ENCODE data around the gene SOCS3. TPM values are rescaled to one million over a fixed set of nuclear protein-coding genes. Genes with fewer than 3 reads are reported as not detected.
A peak's percentile ranks its signal among the peaks of the same experiment; 100 is the strongest.

SOCS3 gene
- total RNA-seq, 2 donors from 2014 or later: 15.1 to 78.1 TPM

DNA sequence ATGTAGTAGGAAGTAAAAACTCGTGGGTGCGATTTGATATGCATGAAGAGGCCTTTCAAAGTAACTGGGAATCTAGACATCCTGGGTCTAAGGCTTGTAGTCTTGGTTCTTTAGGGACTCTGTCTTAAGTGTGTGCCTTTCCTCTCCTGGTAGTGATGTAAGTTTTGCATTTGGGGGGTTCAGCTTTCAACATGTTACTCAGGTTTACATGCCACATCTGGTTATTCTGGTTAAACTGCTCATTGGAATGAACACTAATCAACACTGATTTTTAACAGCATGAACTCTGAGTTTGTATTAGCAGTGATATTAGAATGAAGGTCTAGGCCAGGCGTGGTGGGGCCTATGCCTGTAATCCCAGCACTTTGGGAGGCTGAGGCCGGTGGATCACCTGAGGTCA lies 33.7 kb upstream of the SOCS3 start:
- intact Hi-C loops (cut with DNase I): no loop called here
- no peak for DNase-seq
- no peak for ATAC-seq

- intact Hi-C loops (cut with DNase I): no loop called here
- DNase-seq (no peak), ATAC-seq (no peak)
Observed at GRCh38 chr17:78392295-78392694, 32.4 kb upstream of the SOCS3 start.

- no peak for ATAC-seq
- intact Hi-C loops (cut with DNase I): no loop called here
- DNase-seq: no peak
Observed at GRCh38 chr17:78391843-78392242, 32.0 kb upstream of the SOCS3 start.

- ATAC-seq: no peak
- no peak for DNase-seq
- intact Hi-C loops (cut with DNase I): no loop called here
Observed at GRCh38 chr17:78391051-78391431, 31.2 kb upstream of the SOCS3 start.

DNA sequence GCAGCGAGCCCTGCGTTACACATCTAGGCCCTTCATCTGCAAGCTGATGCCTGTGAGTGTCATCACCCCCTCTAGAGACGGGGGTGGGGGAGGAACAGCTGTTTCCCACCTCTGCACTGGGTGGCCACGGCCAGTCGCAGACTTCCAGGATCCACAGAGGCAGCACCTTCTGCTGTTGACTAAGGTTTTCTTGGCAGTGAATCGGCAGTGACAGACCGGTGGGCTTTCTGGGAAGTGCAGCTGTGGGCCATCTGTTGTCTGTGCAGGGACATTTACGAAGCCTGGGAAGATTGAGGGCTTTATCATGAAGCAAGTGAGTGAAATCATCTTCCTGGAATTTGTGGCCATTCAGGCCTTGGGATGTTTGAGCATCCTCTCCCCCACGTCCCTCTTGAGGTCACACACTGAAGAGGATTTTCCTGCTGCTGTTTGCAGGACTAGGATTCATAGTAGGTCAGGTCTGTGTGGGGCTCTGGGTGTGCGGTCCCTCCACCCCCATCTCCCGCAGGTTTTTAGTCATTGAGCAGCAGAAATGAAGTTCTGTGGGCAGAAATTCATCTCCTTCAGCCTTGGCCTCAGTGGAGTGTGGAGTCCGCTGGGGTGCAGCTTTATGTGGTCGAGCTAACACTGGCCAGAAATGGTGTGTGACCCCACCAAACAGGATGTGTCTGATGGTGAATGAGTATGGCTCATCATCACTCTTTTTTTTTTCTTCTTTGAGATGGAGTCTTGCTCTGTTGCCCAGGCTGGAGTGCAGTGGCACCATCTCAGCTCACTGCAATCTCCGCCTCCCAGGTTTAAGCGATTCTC lies 30.6 kb upstream of the SOCS3 start:
- DNase-seq: no peak
- intact Hi-C loops (cut with DNase I): no loop called here
- peak in 1 of 2 donors; percentile 48 for ATAC-seq

DNA sequence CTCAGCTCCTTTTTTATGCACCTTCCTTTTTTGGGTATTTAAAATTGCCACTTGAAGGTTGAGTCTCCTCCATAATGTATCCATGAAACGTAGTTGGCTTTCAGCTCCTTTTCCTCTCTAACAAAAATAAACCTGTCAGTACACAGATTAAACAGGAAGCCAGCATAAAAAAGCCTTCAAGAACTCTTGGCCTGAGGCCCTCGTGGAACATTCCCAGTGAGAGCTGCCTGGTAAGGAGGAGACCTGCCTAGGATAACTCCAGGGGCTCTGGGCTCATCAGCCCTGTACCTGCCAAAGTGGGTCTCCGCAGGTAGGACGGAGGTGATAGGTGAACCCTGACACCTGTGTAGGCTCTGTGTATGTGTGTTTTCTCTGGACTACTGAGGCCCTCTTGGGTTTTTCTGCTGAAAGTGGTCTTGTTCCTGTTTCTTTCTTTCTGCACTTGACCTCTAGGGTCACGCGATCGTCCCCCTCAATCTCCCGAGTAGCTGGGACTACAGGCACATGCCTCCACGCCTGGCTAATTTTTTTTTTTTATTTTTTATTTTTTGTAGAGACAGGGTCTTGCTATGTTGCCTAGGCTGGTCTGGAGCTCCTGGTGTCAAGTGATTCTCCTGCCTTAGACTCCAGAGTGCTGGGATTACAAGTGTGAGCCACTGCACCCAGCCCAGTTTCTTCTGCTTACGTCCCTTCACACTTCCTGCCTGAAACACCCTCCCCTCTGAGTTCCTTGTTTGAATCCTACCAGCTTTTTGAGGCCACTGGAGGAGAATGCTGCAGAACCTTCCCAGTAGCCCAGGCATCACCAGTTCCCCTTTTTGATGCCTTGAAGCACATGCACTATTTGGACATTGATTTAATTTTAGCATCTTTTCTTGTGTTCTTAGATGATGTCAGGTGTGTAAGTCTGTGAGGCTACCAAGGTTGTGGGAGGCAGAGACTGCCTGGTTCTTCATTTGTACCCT lies 28.4 kb upstream of the SOCS3 start:
- ATAC-seq (peak; percentile 34 to 39), DNase-seq (peak; percentile 64)
- intact Hi-C loops (cut with DNase I): no loop called here

DNA sequence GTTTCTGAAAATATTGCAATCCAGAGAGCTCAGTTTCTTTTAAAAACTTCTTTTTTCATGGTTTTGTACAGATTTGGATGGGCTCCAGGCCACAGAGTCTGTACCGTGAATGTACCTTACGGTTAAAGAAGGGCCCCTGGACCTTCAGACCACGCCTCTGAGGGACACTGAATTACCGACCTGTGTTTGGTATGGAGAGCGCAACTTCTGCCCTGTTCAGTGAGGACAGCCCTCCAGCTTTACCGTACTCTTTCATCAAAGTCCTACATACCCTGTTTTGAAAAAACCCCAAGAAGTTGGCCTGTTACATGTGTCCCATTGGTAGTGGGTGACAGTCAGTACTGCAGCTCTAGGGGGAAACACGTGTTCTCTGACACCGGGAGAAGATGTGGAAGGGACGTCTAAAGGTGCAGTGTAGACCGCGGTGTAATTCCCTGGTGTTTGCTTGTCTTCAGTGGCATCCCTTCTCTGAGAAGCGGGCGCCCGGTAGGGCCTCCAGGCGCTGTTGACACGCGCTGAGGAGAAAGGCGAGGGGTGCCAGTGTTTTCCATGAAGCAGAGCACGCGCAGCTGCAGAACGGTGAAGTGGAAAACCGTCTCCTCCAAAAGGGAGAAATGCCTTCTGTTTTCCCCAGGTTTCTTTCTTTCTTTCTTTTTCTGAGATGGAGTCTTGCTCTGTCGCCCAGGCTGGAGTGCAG lies 24.8 kb upstream of the SOCS3 start:
- DNase-seq (no peak), ATAC-seq (no peak)
- intact Hi-C loops (cut with DNase I): no loop called here

- DNase-seq: peak; percentile 90
- intact Hi-C loops (cut with DNase I): no loop called here
- ATAC-seq: peak; percentile 73 to 84
Observed at GRCh38 chr17:78383725-78384471, 24.0 kb upstream of the SOCS3 start.

- intact Hi-C loops (cut with DNase I): no loop called here
- DNase-seq (no peak), ATAC-seq (peak in 1 of 2 donors; percentile 6)
Observed at GRCh38 chr17:78381601-78382232, 21.8 kb upstream of the SOCS3 start.

- no peak for DNase-seq
- ATAC-seq: no peak
- intact Hi-C loops (cut with DNase I): no loop called here
Observed at GRCh38 chr17:78380370-78380769, 20.5 kb upstream of the SOCS3 start.

GRCh38 chr17:78379131-78379491 lies 19.2 kb upstream of the SOCS3 start:
- DNase-seq (no peak), ATAC-seq (peak in 1 of 2 donors; percentile 5)
- intact Hi-C loops (cut with DNase I): no loop called here

GRCh38 chr17:78378225-78379130 lies 18.6 kb upstream of the SOCS3 start, which contains the start of gene PGS1:
PGS1 (plus strand) TSS chr17:78378649; CDS start chr17:78378666, 17 bp downstream.
- peak; percentile 86 to 91 for ATAC-seq
- DNase-seq: peak; percentile 87
- intact Hi-C loops (cut with DNase I): no loop called here

DNA sequence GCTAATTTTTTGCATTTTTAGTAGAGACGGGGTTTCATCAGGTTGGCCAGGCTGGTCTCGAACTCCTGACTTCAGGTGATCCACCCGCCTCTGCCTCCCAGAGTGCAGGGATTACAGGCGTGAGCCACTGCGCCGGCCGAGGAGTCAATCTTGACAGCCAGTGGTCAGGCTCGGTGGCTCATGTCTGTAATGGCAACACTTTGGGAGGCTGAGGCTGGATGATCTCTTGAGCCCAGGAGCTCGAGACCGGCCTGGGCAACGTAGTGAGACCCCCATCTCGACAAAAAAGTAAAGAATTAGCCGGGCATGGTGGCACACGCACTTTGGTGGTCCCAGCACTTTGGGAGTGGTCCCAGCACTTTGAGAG lies 18.0 kb upstream of the SOCS3 start:
- intact Hi-C loops (cut with DNase I): no loop called here
- peak in 1 of 2 donors; percentile 2 for ATAC-seq
- no peak for DNase-seq

DNA sequence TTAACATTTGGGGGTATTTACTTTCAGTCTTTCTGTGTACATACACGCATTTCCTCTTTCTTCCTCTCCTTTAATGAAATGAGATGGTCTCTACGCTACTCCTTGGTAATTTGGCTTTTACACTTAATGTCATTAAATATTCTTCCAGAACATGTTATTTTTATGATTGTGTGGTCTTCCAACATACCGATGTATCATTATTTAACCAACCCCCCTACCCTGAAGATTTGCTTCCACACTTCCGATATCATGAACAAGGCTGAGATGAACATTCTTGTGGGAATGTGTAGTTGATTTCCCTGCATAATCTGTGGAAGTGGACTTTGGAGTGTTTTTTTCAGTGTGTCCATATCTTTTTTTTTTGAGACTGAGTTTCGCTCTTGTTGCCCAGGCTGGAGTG lies 16.3 kb upstream of the SOCS3 start:
- intact Hi-C loops (cut with DNase I): no loop called here
- no peak for DNase-seq
- no peak for ATAC-seq

GRCh38 chr17:78375401-78376151 lies 15.7 kb upstream of the SOCS3 start:
- intact Hi-C loops (cut with DNase I): no loop called here
- peak; percentile 5 to 70 for ATAC-seq
- DNase-seq: peak; percentile 72

GRCh38 chr17:78374631-78375274 lies 14.9 kb upstream of the SOCS3 start:
- ATAC-seq: peak in 1 of 2 donors; percentile 7
- intact Hi-C loops (cut with DNase I): no loop called here
- no peak for DNase-seq
